NCI-H187 treated with DMSO at 0.1 percent for 48 hours (cell line): ENCODE measurements around the gene CEMIP2.
"Not testable (repeated sequence)": the region's sequence is repeated elsewhere in the genome, so short reads cannot be mapped to it uniquely, and the experiment has no call there.

Source experiments
- DNase-seq: peaks from one replicate; lab custom pipeline; 2025; lab: John Stamatoyannopoulos, UW

The CEMIP2 gene

GRCh38 chr9:71677209-71677608 lies 91.1 kb downstream of the CEMIP2 start:
- DNase-seq = no peak

- DNase-seq = no peak
Measured at GRCh38 chr9:71676460-71676859, 91.9 kb downstream of the CEMIP2 start.

GRCh38 chr9:71675857-71676165 lies 92.5 kb downstream of the CEMIP2 start:
- no peak for DNase-seq

- DNase-seq = no peak
Measured at GRCh38 chr9:71675105-71675856, 93.0 kb downstream of the CEMIP2 start.

GRCh38 chr9:71672573-71672972 lies 95.7 kb downstream of the CEMIP2 start:
- DNase-seq = no peak

- DNase-seq = no peak
Measured at GRCh38 chr9:71671289-71671688, 97.0 kb downstream of the CEMIP2 start.

- DNase-seq = no peak
Measured at GRCh38 chr9:71670121-71670520, 98.2 kb downstream of the CEMIP2 start.

GRCh38 chr9:71669284-71669995 lies 98.9 kb downstream of the CEMIP2 start:
- DNase-seq = no peak

- DNase-seq = no peak
Measured at GRCh38 chr9:71668717-71669116, 99.6 kb downstream of the CEMIP2 start.

- no peak for DNase-seq
Measured at GRCh38 chr9:71665247-71665646, 103.1 kb downstream of the CEMIP2 start.

- DNase-seq = no peak
Measured at GRCh38 chr9:71664566-71664965, 103.7 kb downstream of the CEMIP2 start.

- DNase-seq = no peak
Measured at GRCh38 chr9:71663931-71664459, 104.3 kb downstream of the CEMIP2 start.

- DNase-seq = no peak
Measured at GRCh38 chr9:71663216-71663615, 105.1 kb downstream of the CEMIP2 start.

- no peak for DNase-seq
Measured at GRCh38 chr9:71662082-71662481, 106.2 kb downstream of the CEMIP2 start.

GRCh38 chr9:71657276-71657675 lies 111.0 kb downstream of the CEMIP2 start:
- DNase-seq = not testable (repeated sequence)

- no peak for DNase-seq
Measured at GRCh38 chr9:71656496-71656895, 111.8 kb downstream of the CEMIP2 start.

GRCh38 chr9:71655778-71656177 lies 112.5 kb downstream of the CEMIP2 start:
- DNase-seq = no peak

- no peak for DNase-seq
Measured at GRCh38 chr9:71655141-71655540, 113.2 kb downstream of the CEMIP2 start.

- DNase-seq = no peak
Measured at GRCh38 chr9:71652480-71652879, 115.8 kb downstream of the CEMIP2 start.

- no peak for DNase-seq
Measured at GRCh38 chr9:71648453-71648852, 119.9 kb downstream of the CEMIP2 start.

- DNase-seq = no peak
Measured at GRCh38 chr9:71647094-71647591, 121.2 kb downstream of the CEMIP2 start.

GRCh38 chr9:71646131-71646530 lies 122.2 kb downstream of the CEMIP2 start:
- no peak for DNase-seq

- DNase-seq = no peak
Measured at GRCh38 chr9:71644819-71645362, 123.4 kb downstream of the CEMIP2 start.
